HepG2 (cell line): ENCODE data around the gene GALNT17. TPM values are rescaled to one million over a fixed set of nuclear protein-coding genes. Genes with fewer than 3 reads are reported as not detected.

Source experiments
- ATAC-seq: fragments of 200-7000 bp; cut with Tn5 transposase; 3 replicates; pipeline ENCODE4 v1.9.1; 2020; ENCODE audit warnings: mild to moderate bottlenecking, moderate library complexity
- BruUV-seq: library from RNA; stranded (reverse); fragments of 400-500 nt; replicated peaks from 2 replicates; lab custom pipeline; 2021; lab: Mats Ljungman, UMichigan
- CTCF ChIA-PET: fragments of 300-600 bp; formaldehyde crosslinking; extraction: SDS; loops from one replicate; lab custom pipeline; 2021; ENCODE audit warnings: low total read pairs, inconsistent platforms, low intra/inter-chr PET ratio; lab: Yijun Ruan, JAX
- POLR2A ChIA-PET: fragments of 350-600 bp; sonication (Branson Sonifier 250); formaldehyde crosslinking; loops from one replicate; lab custom pipeline; 2020; ENCODE audit warnings: antibody characterized with exemption, inconsistent platforms; lab: Yijun Ruan, JAX
- DNase-seq: peaks from one replicate; pipeline ENCODE4 v3.0.0-alpha.2; 2015; ENCODE audit warnings: low spot score
- FAIRE-seq: peaks from 3 replicates; lab custom pipeline; 2011; peaks lifted over from hg19 to GRCh38; lab: Jason Lieb, UNC
- H2AFZ ChIP-seq: one replicate; pipeline ENCODE4 v1.6.1; 2011; ENCODE audit warnings: low read length, inconsistent platforms
- H3K27ac ChIP-seq: fragments of 300-600 bp; 3 replicates; pipeline ENCODE4 v1.8.0; 2011; ENCODE audit warnings: mixed run types, mild to moderate bottlenecking, mixed read lengths, low read length, inconsistent platforms; ENCODE audit not compliant: insufficient read depth; ENCODE audit errors: extremely low read length
- H3K27me3 ChIP-seq, 2 experiments: fragments of 200-600 bp in 1 of 2; 2 replicates in 1 of 2; 3 replicates in 1 of 2; pipeline versions ENCODE4 v1.6.0 to v1.8.0; 2011; ENCODE audit warnings: low read length in 2 of 2, mild to moderate bottlenecking in 2 of 2, moderate library complexity in 2 of 2, inconsistent platforms in 1 of 2; ENCODE audit not compliant: insufficient read depth in 2 of 2, control insufficient read depth in 1 of 2
- H3K36me3 ChIP-seq, 2 experiments: fragments of 200-600 bp in 1 of 2; replicated peaks in 1 of 2; 2 replicates in 1 of 2; 3 replicates in 1 of 2; pipeline versions ENCODE4 v1.5.1 to v1.8.0; 2011; ENCODE audit warnings: low read length in 2 of 2, inconsistent platforms in 1 of 2; ENCODE audit not compliant: insufficient read depth in 2 of 2, control insufficient read depth in 1 of 2
- H3K4me1 ChIP-seq: 2 replicates; pipeline ENCODE4 v1.5.1; 2012; ENCODE audit warnings: low read length, inconsistent platforms; ENCODE audit not compliant: insufficient read depth
- H3K4me2 ChIP-seq: 2 replicates; pipeline ENCODE4 v1.6.0; 2011; ENCODE audit warnings: low read depth, low read length, inconsistent platforms
- H3K4me3 ChIP-seq, 3 experiments: fragments of 200-600 bp in 1 of 3; sonication (generic), shearing (Covaris generic) in 1 of 3; replicated peaks in 1 of 3; 2 replicates each; pipeline ENCODE4 v1.5.1; 2011 to 2016; ENCODE audit warnings: low read length in 3 of 3, inconsistent platforms in 2 of 3, low read depth in 2 of 3, mild to moderate bottlenecking in 2 of 3, control low read depth in 1 of 3, mixed read lengths in 1 of 3; ENCODE audit not compliant: insufficient read depth in 1 of 3
- H3K79me2 ChIP-seq: one replicate; pipeline ENCODE4 v1.6.1; 2011; ENCODE audit warnings: low read length, inconsistent platforms; ENCODE audit not compliant: insufficient read depth
- H3K9ac ChIP-seq: 2 replicates; pipeline ENCODE4 v1.6.0; 2011; ENCODE audit warnings: mild to moderate bottlenecking, low read depth, low read length, inconsistent platforms; ENCODE audit not compliant: insufficient read depth
- H3K9me3 ChIP-seq: 2 replicates; pipeline ENCODE4 v1.5.1; 2012; ENCODE audit warnings: mild to moderate bottlenecking, low read length
- H4K20me1 ChIP-seq: 2 replicates; pipeline ENCODE4 v1.6.0; 2011; ENCODE audit warnings: inconsistent platforms, mild to moderate bottlenecking, low read length, moderate library complexity; ENCODE audit not compliant: insufficient read depth
- GABPA ChIP-seq, 2 experiments: IDR thresholded peaks; 2 replicates each; pipeline ENCODE4 v1.6.1; 2011 to 2016; ENCODE audit warnings: low read depth in 2 of 2, low read length in 1 of 2, missing biosample characterization in 1 of 2, missing genetic modification characterization in 1 of 2
- GATAD2A ChIP-seq: IDR thresholded peaks from 2 replicates; pipeline ENCODE4 v1.6.1; 2016
- GFI1 ChIP-seq: sonication (generic); formaldehyde crosslinking; IDR thresholded peaks from 2 replicates; pipeline ENCODE4 v1.5.0; 2020; ENCODE audit warnings: missing genetic modification reagents, mild to moderate bottlenecking, borderline replicate concordance
- KDM5A ChIP-seq: fragments of 200-600 bp; sonication (generic); IDR thresholded peaks from 2 replicates; pipeline ENCODE4 v1.7.0; 2018; ENCODE audit warnings: antibody characterized with exemption, mild to moderate bottlenecking, low read length, borderline replicate concordance
- PRPF4 ChIP-seq: fragments of 200-400 bp; formaldehyde crosslinking; IDR thresholded peaks from 2 replicates; pipeline ENCODE4 v1.6.1; 2016; ENCODE audit warnings: low read length, low read depth; ENCODE audit not compliant: poor library complexity, severe bottlenecking
- TOE1 ChIP-seq: sonication (generic); formaldehyde crosslinking; IDR thresholded peaks from 2 replicates; pipeline ENCODE4 v1.4.0; 2020; ENCODE audit warnings: mild to moderate bottlenecking, missing genetic modification reagents
- ZNF33B ChIP-seq: sonication (generic); formaldehyde crosslinking; IDR thresholded peaks from 2 replicates; pipeline ENCODE4 v1.5.1; 2020; ENCODE audit warnings: mild to moderate bottlenecking, missing genetic modification reagents
- ZNF432 ChIP-seq: sonication (generic); formaldehyde crosslinking; IDR thresholded peaks from 2 replicates; pipeline ENCODE4 v1.5.0; 2020; ENCODE audit warnings: missing genetic modification reagents, mild to moderate bottlenecking, borderline replicate concordance
- ZNF766 ChIP-seq: sonication (generic); formaldehyde crosslinking; IDR thresholded peaks from 2 replicates; pipeline ENCODE4 v1.5.0; 2020; ENCODE audit warnings: missing genetic modification reagents, borderline replicate concordance
- ZSCAN21 ChIP-seq: sonication (generic); formaldehyde crosslinking; IDR thresholded peaks from 2 replicates; pipeline ENCODE4 v1.8.0; 2022; ENCODE audit warnings: mild to moderate bottlenecking, missing genetic modification reagents, moderate library complexity, borderline replicate concordance
- WGBS: methylation state at CpG from one replicate; pipeline ENCODE4 v1.1.6; 2017; ENCODE audit warnings: low lambda C conversion rate; 5-methylcytosine and 5-hydroxymethylcytosine counted together
- in situ Hi-C: cut with HindIII; loops from 2 replicates; pipeline ENCODE4 v1.10.0; 2017; ENCODE audit warnings: low pct_unique_long_range_greater_than_20kb; ENCODE audit not compliant: extremely low pct_ligation_motif_present
- intact Hi-C: fragments of 100-400 bp; cut with micrococcal nuclease; formaldehyde crosslinking; loops from one replicate; pipeline ENCODE4 v1.10.0; 2022; ENCODE audit not compliant: unreplicated experiment
- polyA plus RNA-seq, 8 experiments: library from polyadenylated mRNA; depleted of rRNA in 3 of 8; stranded (reverse) in 7 of 8; unstranded in 1 of 8; fragments of >200 nt; fragmentation: Illumina TruSeq in 4 of 8; extraction: Trizol in 4 of 8; gene quantifications; 2 replicates each; pipeline versions ENCODE4 v1.2.1 to v1.2.3, GENCODE V29; 2011 to 2016; ENCODE audit warnings: low read depth in 4 of 8, missing spikeins in 1 of 8, mixed read lengths in 1 of 8; ENCODE audit not compliant: insufficient read depth in 1 of 8
- total RNA-seq, 5 experiments: library from RNA; depleted of rRNA; stranded (reverse); fragments of >200 nt; fragmentation: Illumina TruSeq; extraction: Trizol; gene quantifications; 2 replicates each; pipeline ENCODE4 v1.2.3, GENCODE V29; 2016; ENCODE audit warnings: low read depth in 1 of 5
- TF ChIP-seq, protein P1 (sequence below): sonication (generic); formaldehyde crosslinking; IDR thresholded peaks from 2 replicates; pipeline ENCODE4 v1.4.0; 2020; ENCODE audit warnings: mild to moderate bottlenecking, missing genetic modification reagents
- TF ChIP-seq, protein P2 (sequence below): sonication (generic); formaldehyde crosslinking; IDR thresholded peaks from 2 replicates; pipeline ENCODE4 v1.8.1; 2023; ENCODE audit warnings: mild to moderate bottlenecking, missing genetic modification reagents
- TF ChIP-seq, protein P3 (sequence below): IDR thresholded peaks from 2 replicates; pipeline ENCODE4 v1.6.1; 2018; ENCODE audit warnings: missing genetic modification reagents
- TF ChIP-seq, protein P4 (sequence below): sonication (generic); formaldehyde crosslinking; conservative IDR thresholded peaks from 2 replicates; pipeline ENCODE4 v1.8.0; 2022; ENCODE audit warnings: missing genetic modification reagents
- TF ChIP-seq, protein P5 (sequence below): sonication (generic); formaldehyde crosslinking; IDR thresholded peaks from 2 replicates; pipeline ENCODE4 v1.4.0; 2020; ENCODE audit warnings: missing genetic modification reagents, mild to moderate bottlenecking, borderline replicate concordance

The GALNT17 gene
- total and polyA plus RNA-seq, 2 of the 13 experiments (the other 11 are each of a cell fraction or from before 2014, with no cell fraction given): not detected

DNA sequence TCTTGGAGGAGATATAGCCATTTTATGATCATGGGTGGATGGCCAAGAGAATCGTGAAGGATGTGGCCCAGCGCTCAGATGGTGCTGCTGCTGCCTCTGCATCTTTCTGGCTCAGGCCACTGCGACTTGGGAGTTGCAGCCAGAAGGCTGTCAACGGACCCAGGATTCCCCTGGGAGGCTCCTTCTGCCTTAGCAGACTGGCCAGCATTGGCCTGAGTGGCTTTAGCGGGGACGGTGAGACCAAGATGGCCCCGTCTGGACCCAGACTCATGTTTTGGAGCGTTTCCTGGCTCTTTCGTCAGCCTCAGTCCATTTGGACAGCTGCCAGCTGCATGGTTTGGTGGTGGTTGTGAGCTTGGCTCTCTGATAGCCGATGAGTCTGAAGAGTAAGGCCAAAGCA lies 97.2 kb downstream of the GALNT17 start:
- Histone ChIP-seq H3K27ac (no peak overlapping the region), H4K20me1 (no peaks in the 10 kb centered on the region), H2AFZ (no peak overlapping the region), H3K9ac (no peak overlapping the region), H3K4me2 (no peak overlapping the region), H3K9me3 (peaks cover 28% of the 10 kb centered on the region), H3K4me1 (no peaks in the 10 kb centered on the region), H3K27me3 (0 out of 5 replicates have a peak, but pooled peaks cover 0 to 2% of the 10 kb centered on the region in 2 experiments), H3K79me2 (no peaks in the 10 kb centered on the region), H3K36me3 (no peaks in the 10 kb centered on the region), H3K4me3 (no peak overlapping the region)
- DNase-seq (no peak), ATAC-seq (no peak), FAIRE-seq (no peak)
- intact Hi-C loops (no loop called here), in situ Hi-C loops (no loop called here)
- POLR2A ChIA-PET: no interaction called here
- WGBS: no CpG with 5 or more reads among the region's 10 CpGs
- BruUV-seq: no TSS peak
- CTCF ChIA-PET: no interaction called here
- TF ChIP-seq ZNF766 (CRISPR knock-in tag): no peak
- TF ChIP-seq, protein P1, sequence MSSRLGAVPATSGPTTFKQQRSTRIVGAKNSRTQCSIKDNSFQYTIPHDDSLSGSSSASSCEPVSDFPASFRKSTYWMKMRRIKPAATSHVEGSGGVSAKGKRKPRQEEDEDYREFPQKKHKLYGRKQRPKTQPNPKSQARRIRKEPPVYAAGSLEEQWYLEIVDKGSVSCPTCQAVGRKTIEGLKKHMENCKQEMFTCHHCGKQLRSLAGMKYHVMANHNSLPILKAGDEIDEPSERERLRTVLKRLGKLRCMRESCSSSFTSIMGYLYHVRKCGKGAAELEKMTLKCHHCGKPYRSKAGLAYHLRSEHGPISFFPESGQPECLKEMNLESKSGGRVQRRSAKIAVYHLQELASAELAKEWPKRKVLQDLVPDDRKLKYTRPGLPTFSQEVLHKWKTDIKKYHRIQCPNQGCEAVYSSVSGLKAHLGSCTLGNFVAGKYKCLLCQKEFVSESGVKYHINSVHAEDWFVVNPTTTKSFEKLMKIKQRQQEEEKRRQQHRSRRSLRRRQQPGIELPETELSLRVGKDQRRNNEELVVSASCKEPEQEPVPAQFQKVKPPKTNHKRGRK (CRISPR knock-in tag): no peak
- TF ChIP-seq, protein P2, sequence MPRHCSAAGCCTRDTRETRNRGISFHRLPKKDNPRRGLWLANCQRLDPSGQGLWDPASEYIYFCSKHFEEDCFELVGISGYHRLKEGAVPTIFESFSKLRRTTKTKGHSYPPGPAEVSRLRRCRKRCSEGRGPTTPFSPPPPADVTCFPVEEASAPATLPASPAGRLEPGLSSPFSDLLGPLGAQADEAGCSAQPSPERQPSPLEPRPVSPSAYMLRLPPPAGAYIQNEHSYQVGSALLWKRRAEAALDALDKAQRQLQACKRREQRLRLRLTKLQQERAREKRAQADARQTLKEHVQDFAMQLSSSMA (CRISPR knock-in tag): no peak
- no peak for TF ChIP-seq GFI1 (CRISPR knock-in tag)
- TF ChIP-seq PRPF4: no peak
- no peak for TF ChIP-seq GATAD2A (CRISPR knock-in tag)
- TF ChIP-seq, protein P3, sequence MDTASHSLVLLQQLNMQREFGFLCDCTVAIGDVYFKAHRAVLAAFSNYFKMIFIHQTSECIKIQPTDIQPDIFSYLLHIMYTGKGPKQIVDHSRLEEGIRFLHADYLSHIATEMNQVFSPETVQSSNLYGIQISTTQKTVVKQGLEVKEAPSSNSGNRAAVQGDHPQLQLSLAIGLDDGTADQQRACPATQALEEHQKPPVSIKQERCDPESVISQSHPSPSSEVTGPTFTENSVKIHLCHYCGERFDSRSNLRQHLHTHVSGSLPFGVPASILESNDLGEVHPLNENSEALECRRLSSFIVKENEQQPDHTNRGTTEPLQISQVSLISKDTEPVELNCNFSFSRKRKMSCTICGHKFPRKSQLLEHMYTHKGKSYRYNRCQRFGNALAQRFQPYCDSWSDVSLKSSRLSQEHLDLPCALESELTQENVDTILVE: no peak
- TF ChIP-seq, protein P4, sequence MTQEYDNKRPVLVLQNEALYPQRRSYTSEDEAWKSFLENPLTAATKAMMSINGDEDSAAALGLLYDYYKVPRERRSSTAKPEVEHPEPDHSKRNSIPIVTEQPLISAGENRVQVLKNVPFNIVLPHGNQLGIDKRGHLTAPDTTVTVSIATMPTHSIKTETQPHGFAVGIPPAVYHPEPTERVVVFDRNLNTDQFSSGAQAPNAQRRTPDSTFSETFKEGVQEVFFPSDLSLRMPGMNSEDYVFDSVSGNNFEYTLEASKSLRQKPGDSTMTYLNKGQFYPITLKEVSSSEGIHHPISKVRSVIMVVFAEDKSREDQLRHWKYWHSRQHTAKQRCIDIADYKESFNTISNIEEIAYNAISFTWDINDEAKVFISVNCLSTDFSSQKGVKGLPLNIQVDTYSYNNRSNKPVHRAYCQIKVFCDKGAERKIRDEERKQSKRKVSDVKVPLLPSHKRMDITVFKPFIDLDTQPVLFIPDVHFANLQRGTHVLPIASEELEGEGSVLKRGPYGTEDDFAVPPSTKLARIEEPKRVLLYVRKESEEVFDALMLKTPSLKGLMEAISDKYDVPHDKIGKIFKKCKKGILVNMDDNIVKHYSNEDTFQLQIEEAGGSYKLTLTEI: no peak
- TF ChIP-seq GABPA (IDR thresholded peaks at IDR 0.05; ENCODE audit: low read depth, low read length): no peak
- TF ChIP-seq GABPA (CRISPR knock-in tag; IDR thresholded peaks at IDR 0.05; ENCODE audit: low read depth): no peak
- TF ChIP-seq ZNF33B (CRISPR knock-in tag): no peak
- TF ChIP-seq, protein P5, sequence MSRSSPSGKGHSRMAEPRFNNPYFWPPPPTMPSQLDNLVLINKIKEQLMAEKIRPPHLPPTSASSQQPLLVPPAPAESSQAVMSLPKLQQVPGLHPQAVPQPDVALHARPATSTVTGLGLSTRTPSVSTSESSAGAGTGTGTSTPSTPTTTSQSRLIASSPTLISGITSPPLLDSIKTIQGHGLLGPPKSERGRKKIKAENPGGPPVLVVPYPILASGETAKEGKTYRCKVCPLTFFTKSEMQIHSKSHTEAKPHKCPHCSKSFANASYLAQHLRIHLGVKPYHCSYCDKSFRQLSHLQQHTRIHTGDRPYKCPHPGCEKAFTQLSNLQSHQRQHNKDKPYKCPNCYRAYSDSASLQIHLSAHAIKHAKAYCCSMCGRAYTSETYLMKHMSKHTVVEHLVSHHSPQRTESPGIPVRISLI (CRISPR knock-in tag): no peak
- TF ChIP-seq ZNF432 (CRISPR knock-in tag): no peak
- no peak for TF ChIP-seq KDM5A
- TF ChIP-seq ZSCAN21 (CRISPR knock-in tag): no peak
- TF ChIP-seq TOE1 (CRISPR knock-in tag): no peak
